Kasumi-1 (cell line): ENCODE results near the gene GATA5.

Source experiments
- DNase-seq, 2 experiments: peaks; one replicate each; lab custom pipeline; 2025; lab: John Stamatoyannopoulos, UW

Gene GATA5

GRCh38 chr20:62454904-62455636, 20.7 kb downstream of the GATA5 start:
- DNase-seq, result no peak

- no peak for DNase-seq
Observed at GRCh38 chr20:62453186-62453808, 22.5 kb downstream of the GATA5 start.

DNA sequence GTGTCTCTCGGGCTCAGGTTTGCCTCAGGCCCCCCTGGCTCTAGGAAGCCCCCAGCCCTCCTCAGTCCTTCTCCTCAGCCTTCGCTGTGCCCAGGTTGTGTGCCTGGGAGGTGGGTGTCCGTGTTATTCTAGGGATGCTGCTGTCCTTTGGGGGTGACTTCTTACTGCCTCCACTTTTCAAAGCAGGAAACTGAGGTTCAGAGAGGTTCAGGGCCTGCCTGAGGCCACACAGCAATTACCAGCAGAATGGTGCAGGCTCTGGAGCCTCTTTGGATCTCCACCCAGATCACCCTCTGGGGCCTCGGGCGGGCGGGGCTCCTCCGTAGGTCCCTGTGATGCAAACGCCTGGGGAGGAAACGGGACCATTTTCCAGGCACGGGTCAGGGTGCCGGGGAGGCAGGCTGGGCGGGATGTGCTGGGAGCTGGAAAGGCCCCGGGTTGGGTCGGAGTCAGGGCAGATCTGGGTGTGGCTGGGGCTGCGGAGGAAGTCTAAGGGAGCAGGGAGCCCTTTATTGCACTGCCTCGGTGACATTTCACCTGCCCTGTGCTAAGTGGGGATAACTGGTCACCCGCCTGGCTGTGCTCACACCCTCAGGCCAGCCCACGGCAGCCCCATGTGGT, 23.2 kb downstream of the GATA5 start:
- no peak for DNase-seq

- no peak for DNase-seq
Observed at GRCh38 chr20:62451970-62452369, 23.8 kb downstream of the GATA5 start.

DNA sequence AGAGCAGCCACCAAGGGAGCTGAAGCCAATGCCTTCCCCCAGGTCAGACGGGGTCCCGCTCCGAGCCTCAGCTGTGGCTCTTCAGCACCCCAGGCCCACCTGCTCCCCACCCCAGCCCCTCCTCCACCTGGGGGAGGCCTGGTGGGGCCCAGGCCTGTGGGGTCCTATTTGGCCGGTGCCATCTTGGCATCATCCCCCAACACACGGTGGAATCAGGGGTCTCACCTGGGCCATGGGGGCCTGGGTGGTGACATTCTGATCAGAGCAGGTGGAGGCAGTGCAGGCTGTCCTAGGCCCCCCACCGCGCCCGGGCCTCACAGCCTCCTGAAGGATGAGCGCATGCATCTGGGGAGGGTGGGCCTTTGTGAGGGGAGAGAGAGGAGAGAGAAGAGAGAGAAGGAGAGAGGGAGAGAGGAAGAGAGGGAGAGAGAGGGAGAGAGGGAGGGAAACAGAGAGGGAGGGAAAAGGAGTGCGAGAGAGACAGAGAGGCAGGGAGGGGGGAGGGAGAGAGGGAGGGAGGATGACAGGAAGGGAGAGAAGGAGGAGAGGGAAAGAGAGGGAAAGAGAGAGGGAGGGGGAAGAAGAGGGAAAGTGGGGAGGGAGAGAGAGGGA, 24.5 kb downstream of the GATA5 start:
- no peak for DNase-seq

GRCh38 chr20:62449951-62450691, 25.7 kb downstream of the GATA5 start:
- no peak for DNase-seq

- no peak for DNase-seq
Observed at GRCh38 chr20:62448788-62449187, 27.0 kb downstream of the GATA5 start.

GRCh38 chr20:62448038-62448437, 27.8 kb downstream of the GATA5 start:
- DNase-seq, result no peak

GRCh38 chr20:62446888-62447869, 28.6 kb downstream of the GATA5 start:
- DNase-seq, result no peak

DNA sequence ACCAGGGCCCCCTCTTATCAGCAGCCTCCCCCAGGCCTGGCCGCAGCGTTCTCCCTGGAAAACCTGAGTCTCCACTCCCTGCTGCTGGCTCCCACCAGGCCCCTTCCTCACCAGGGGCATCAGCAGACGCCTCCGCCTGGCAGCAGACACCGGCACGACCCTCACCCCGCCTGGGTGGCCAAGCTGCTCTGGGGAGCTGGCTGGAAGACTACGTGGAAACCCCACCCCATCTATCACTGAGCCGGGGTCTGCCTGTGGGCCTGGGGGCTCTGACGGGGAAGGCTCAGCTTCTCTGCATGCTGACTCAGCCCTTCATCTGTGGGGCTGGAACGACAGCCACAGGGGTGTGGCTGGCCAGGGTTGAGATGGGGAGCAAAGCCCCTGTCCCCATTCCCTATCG, 29.3 kb downstream of the GATA5 start:
- DNase-seq, result no peak

- no peak for DNase-seq
Observed at GRCh38 chr20:62445553-62446340, 30.0 kb downstream of the GATA5 start.

DNA sequence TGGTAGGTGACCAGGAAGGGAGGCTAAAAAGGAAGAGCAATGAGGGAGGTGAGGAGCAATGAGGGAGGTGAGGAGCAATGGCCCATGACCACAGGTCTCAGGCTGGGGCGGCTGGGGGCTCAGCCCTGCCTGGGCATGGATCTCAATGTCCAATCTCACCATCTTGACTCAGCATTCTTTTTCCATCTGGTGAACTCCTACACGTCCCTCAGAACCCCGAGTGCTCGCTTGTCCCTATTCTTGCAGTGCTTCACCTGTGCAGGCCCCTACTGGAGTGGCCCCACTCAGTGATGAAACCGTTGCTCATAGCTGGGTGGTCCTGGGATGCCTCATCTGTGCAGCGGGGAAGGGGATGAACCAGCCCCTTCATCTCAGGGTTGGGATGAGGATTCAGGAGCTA, 31.5 kb downstream of the GATA5 start:
- DNase-seq, result no peak

DNA sequence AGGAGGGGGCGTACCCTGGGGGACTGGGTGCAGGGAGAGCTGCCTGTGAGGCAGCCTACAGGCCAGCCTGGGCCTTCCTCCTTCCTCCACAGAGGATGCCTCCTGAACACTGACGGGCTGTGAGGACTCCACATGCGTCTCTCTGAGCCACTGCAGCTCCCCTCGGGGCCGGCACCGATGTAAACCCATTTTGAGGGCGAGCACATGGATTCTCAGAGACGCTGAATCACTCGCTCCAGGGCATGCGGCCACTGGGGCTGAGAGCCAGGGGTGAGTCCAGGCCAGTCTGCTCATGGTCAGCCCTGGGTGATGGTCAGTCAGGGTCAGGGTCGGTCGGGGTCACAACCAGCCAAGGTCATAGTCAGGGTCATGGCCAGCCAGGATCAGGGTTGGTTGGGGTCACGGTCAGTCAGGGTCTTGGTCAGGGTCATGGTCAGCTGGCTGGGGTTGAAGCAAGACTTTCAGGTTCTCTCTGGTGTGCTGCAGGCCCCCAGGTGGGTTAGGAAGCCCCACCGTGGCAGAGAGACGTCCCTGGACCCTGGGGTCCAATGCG, 33.7 kb downstream of the GATA5 start:
- no peak for DNase-seq

DNA sequence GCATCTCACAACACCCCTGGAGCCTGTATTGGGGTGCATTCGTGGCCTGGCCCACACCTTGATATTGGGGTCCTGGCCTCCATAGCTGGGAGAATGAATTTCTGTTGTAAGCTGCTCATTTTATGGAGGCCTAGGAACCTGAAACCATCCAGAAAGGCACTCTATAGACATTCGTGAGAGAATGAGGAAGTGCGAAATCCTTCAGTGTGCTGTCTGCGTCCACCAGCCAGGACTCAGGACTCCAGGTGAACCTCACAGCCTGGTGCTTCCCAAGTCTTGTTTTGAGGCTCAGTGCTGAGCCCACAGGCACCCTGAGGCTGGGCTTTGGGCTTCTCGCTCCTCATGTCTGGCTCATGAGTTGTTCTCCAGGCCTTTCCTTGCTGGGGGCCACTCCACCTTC, 36.6 kb downstream of the GATA5 start:
- DNase-seq, result no peak

- no peak for DNase-seq
Observed at GRCh38 chr20:62437927-62438326, 37.9 kb downstream of the GATA5 start.

GRCh38 chr20:62437496-62437895, 38.3 kb downstream of the GATA5 start:
- no peak for DNase-seq

GRCh38 chr20:62436692-62437091, 39.1 kb downstream of the GATA5 start:
- DNase-seq, result no peak

GRCh38 chr20:62433658-62434497, 41.9 kb downstream of the GATA5 start:
- no peak for DNase-seq

DNA sequence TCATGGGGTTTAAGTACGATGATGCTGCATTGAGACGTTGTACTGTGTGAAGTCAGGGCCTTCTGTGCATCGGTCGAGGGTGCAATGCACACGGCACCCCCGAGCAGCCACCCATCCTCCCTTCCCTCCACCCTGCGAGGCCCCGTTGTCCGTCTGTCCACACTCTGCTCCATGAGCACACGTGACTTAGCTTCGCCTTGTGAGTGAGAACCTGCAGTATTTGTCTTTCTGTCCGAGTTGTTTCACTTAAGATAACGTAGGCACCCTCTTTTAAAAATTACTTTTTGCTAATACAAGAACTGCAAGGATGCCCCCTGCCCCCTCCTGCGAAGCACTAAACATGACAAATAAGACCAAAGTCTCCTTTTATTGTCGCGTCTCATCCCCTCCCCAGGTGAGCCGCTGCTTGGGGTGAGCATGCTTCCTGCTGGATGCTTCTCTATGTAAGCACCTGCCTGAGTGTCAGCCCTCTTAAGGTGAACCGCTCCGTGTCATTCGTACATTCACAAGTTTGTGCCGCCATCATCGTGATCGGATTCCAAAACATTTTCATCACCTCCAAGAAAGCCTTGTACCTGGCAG, 44.8 kb downstream of the GATA5 start:
- no peak for DNase-seq
